Hepatocyte (in vitro differentiated cells): ENCODE results near the gene UNC5CL. TPM values are rescaled to one million over a fixed set of nuclear protein-coding genes. Genes with fewer than 3 reads are reported as not detected.

Experiments used
- DNase-seq: peaks from one replicate; pipeline ENCODE4 v3.0.0-alpha.2; 2016; ENCODE audit warnings: low spot score
- H2AFZ ChIP-seq: fragments of 200-600 bp; sonication (generic); 2 replicates; pipeline ENCODE4 v1.6.0; 2016; ENCODE audit warnings: antibody characterized with exemption, mild to moderate bottlenecking
- H3K27ac ChIP-seq: fragments of 200-600 bp; sonication (generic); 2 replicates; pipeline ENCODE4 v1.5.1; 2016; ENCODE audit warnings: mild to moderate bottlenecking
- H3K27me3 ChIP-seq: fragments of 200-600 bp; sonication (generic); 2 replicates; pipeline ENCODE4 v1.6.1; 2016
- H3K36me3 ChIP-seq: fragments of 200-600 bp; sonication (generic); replicated peaks from 2 replicates; pipeline ENCODE4 v1.5.1; 2016; ENCODE audit warnings: low read depth; ENCODE audit not compliant: insufficient read depth
- H3K4me1 ChIP-seq: fragments of 200-600 bp; sonication (generic); 2 replicates; pipeline ENCODE4 v1.5.1; 2016; ENCODE audit warnings: mild to moderate bottlenecking, moderate library complexity; ENCODE audit not compliant: insufficient read depth
- H3K4me2 ChIP-seq: fragments of 200-600 bp; sonication (generic); 2 replicates; pipeline ENCODE4 v1.6.0; 2016
- H3K4me3 ChIP-seq: fragments of 200-600 bp; sonication (generic); 2 replicates; pipeline ENCODE4 v1.5.1; 2016; ENCODE audit warnings: mild to moderate bottlenecking
- H3K79me2 ChIP-seq: fragments of 200-600 bp; sonication (generic); 2 replicates; pipeline ENCODE4 v1.6.0; 2017; ENCODE audit warnings: mild to moderate bottlenecking
- H3K9me2 ChIP-seq: fragments of 200-600 bp; sonication (generic); replicated peaks from 2 replicates; pipeline ENCODE4 v1.6.0; 2017; ENCODE audit warnings: mild to moderate bottlenecking; ENCODE audit not compliant: insufficient read depth
- H3K9me3 ChIP-seq: fragments of 200-600 bp; sonication (generic); 2 replicates; pipeline ENCODE4 v1.5.1; 2016; ENCODE audit warnings: low read depth, mild to moderate bottlenecking
- H4K20me1 ChIP-seq: fragments of 200-600 bp; sonication (generic); 2 replicates; pipeline ENCODE4 v1.6.0; 2016; ENCODE audit warnings: mild to moderate bottlenecking; ENCODE audit not compliant: insufficient read depth, poor library complexity, severe bottlenecking
- EZH2 ChIP-seq: fragments of 200-600 bp; sonication (generic); IDR thresholded peaks from 2 replicates; pipeline ENCODE4 v1.6.1; 2016; ENCODE audit warnings: antibody characterized with exemption, mild to moderate bottlenecking, borderline replicate concordance
- EZH2phosphoT487 ChIP-seq: fragments of 200-600 bp; sonication (generic); IDR thresholded peaks from one replicate; pipeline ENCODE4 v1.6.1; 2018; ENCODE audit warnings: antibody characterized with exemption, mild to moderate bottlenecking, low read depth, moderate library complexity; ENCODE audit not compliant: unreplicated experiment, severe bottlenecking
- WGBS: methylation state at CpG from one replicate; pipeline ENCODE4 v1.1.6; 2016; ENCODE audit warnings: low lambda C conversion rate; ENCODE audit errors: missing lambda C conversion rate; 5-methylcytosine and 5-hydroxymethylcytosine counted together
- polyA plus RNA-seq: library from polyadenylated mRNA; unstranded; fragments of >200 nt; fragmentation: Nextera tagmentation; extraction: Ambion mirVana; gene quantifications from 2 replicates; pipeline ENCODE4 v1.2.1, GENCODE V29; 2016
- total RNA-seq: library from RNA; depleted of rRNA; stranded (reverse); fragments of >200 nt; gene quantifications from 2 replicates; pipeline ENCODE4 v1.2.3, GENCODE V29; 2014
- TF ChIP-seq, protein P1 (sequence below): fragments of 200-600 bp; sonication (generic); IDR thresholded peaks from 2 replicates; pipeline ENCODE4 v1.5.1; 2016; ENCODE audit warnings: antibody characterized with exemption, mild to moderate bottlenecking; ENCODE audit not compliant: poor library complexity

UNC5CL gene
- total and polyA plus RNA-seq, 2 experiments from 2014 or later, result 37.1 to 42.9 TPM

DNA sequence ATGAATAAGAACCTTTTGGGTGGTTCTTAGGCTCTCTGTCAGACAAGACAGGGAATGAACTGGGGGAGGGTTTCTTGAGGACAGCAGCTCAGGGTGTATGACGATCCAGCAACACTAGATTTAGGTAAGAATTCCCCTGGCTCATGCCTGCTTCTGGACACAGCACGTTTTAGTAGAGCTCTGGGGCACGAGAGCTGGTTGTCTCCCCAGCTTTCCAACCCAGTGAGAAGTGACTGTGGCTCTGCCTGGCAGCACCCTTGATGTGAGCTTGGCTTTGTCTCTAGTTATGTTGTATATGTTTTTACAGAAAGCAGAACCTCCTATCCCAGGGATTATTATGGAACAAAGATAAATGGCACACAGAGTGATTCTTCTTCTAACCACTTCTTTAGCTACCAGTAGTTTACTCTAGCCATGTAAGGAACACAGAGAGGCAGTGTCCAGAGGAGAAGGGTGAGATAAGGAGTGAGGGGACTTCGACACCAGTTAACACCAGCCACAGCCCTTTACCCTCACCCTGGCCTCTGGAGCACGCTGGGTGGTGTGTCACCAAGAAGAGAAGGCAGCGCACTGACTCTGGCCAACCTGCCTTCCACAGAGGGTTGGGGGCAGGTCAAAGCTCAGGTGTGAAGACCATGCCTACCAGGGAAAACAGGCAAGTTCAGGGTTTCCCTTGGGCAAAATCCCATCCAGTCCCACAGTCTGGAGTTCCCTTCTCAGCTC is 17.9 kb upstream of the UNC5CL start:
- Histone ChIP-seq H3K36me3 (no peaks in the 10 kb centered on the region), H3K9me3 (no peaks in the 10 kb centered on the region), H2AFZ (no peak overlapping the region), H3K4me3 (no peak overlapping the region), H3K27ac (peak overlapping the region; percentile 95), H3K27me3 (no peaks in the 10 kb centered on the region), H3K4me2 (no peak overlapping the region), H4K20me1 (no peaks in the 10 kb centered on the region), H3K9me2 (no peaks in the 10 kb centered on the region), H3K79me2 (no peaks in the 10 kb centered on the region), H3K4me1 (peaks cover 45% of the 10 kb centered on the region)
- TF ChIP-seq, protein P1, sequence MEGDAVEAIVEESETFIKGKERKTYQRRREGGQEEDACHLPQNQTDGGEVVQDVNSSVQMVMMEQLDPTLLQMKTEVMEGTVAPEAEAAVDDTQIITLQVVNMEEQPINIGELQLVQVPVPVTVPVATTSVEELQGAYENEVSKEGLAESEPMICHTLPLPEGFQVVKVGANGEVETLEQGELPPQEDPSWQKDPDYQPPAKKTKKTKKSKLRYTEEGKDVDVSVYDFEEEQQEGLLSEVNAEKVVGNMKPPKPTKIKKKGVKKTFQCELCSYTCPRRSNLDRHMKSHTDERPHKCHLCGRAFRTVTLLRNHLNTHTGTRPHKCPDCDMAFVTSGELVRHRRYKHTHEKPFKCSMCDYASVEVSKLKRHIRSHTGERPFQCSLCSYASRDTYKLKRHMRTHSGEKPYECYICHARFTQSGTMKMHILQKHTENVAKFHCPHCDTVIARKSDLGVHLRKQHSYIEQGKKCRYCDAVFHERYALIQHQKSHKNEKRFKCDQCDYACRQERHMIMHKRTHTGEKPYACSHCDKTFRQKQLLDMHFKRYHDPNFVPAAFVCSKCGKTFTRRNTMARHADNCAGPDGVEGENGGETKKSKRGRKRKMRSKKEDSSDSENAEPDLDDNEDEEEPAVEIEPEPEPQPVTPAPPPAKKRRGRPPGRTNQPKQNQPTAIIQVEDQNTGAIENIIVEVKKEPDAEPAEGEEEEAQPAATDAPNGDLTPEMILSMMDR, result no peak
- TF ChIP-seq EZH2phosphoT487, result no peak
- no peak for TF ChIP-seq EZH2
- 70% methylated on average over 6 of the region's 6 CpGs for WGBS
- peak; percentile 66 for DNase-seq

DNA sequence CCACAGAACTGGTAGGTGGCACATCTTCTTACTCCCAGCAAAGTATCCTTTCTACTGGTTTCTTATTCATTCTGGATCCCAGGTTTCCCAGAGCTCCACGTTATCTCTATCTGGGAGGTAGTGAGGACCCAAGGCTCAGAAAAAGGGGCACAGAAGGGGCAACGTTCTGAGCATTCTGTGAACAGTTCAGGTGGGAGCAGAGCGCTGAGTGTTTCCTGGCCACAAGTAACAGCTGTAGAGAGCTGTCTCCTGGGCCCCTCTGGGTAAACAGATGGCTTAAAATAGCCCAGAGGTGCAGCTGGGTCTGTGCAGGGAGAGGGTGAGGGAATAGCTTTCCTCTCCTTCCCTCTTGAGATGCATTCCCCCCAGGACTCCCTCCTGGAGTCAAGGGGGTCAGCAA is 16.1 kb upstream of the UNC5CL start:
- 27% methylated on average over 3 of the region's 3 CpGs for WGBS
- peak overlapping the region; percentile 65 for H3K4me2 ChIP-seq
- no peaks in the 10 kb centered on the region for H4K20me1 ChIP-seq
- H3K27me3 ChIP-seq, result no peaks in the 10 kb centered on the region
- no peaks in the 10 kb centered on the region for H3K79me2 ChIP-seq
- H3K4me1 ChIP-seq, result peaks cover 56% of the 10 kb centered on the region
- no peaks in the 10 kb centered on the region for H3K36me3 ChIP-seq
- H3K9me2 ChIP-seq, result no peaks in the 10 kb centered on the region
- TF ChIP-seq EZH2phosphoT487, result no peak
- TF ChIP-seq EZH2, result no peak
- TF ChIP-seq, protein P1, result no peak
- H3K27ac ChIP-seq, result peak overlapping the region; percentile 95
- DNase-seq, result no peak
- H2AFZ ChIP-seq, result no peak overlapping the region
- H3K9me3 ChIP-seq, result no peaks in the 10 kb centered on the region
- H3K4me3 ChIP-seq, result no peak overlapping the region

DNA sequence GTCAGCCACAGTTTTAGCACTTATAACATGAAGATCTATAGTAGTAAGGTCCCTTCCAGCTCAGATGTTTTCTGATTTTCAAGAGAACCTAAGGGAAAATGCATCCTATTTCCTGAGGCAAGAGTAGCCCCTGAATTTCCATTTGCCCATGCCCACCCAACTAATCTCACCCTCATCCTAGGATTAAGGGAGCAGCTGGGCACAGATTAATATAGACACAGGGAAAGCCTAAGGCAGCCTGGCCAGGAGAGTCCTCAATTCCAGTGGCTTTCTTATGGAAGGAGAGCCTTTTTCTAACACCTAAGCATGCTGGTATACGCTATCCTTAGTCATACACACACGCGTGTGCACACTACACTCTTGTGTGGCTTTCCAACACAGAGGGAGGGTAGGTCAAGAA is 15.5 kb upstream of the UNC5CL start:
- H3K79me2 ChIP-seq, result no peaks in the 10 kb centered on the region
- H3K9me3 ChIP-seq, result no peaks in the 10 kb centered on the region
- H3K27me3 ChIP-seq, result no peaks in the 10 kb centered on the region
- TF ChIP-seq, protein P1, result no peak
- TF ChIP-seq EZH2 (no peak), EZH2phosphoT487 (no peak)
- 96% methylated on average over 3 of the region's 3 CpGs for WGBS
- no peaks in the 10 kb centered on the region for H3K9me2 ChIP-seq
- peak overlapping the region; percentile 65 for H3K4me2 ChIP-seq
- H3K4me3 ChIP-seq, result no peak overlapping the region
- H3K4me1 ChIP-seq, result peaks cover 58% of the 10 kb centered on the region
- H4K20me1 ChIP-seq, result no peaks in the 10 kb centered on the region
- no peak for DNase-seq
- H2AFZ ChIP-seq, result no peak overlapping the region
- H3K27ac ChIP-seq, result peak overlapping the region; percentile 95
- no peaks in the 10 kb centered on the region for H3K36me3 ChIP-seq
